Mammary epithelial cell (primary cell): ENCODE data around the gene ACSF3.

Source experiments
- CTCF ChIP-seq, 2 donors: IDR thresholded peaks in 1 of 2; conservative IDR thresholded peaks in 1 of 2; 2 replicates each; pipeline ENCODE4 v1.5.1; 2011 to 2012; ENCODE audit warnings: inconsistent platforms in 2 of 2, low read length in 2 of 2, mild to moderate bottlenecking in 2 of 2, control low read depth in 1 of 2, low read depth in 1 of 2; ENCODE audit not compliant: insufficient read depth in 1 of 2; ENCODE audit errors: extremely low read depth in 1 of 2
- EZH2 ChIP-seq: IDR thresholded peaks from 2 replicates; pipeline ENCODE4 v1.6.1; 2012; ENCODE audit warnings: low read length, inconsistent platforms, borderline replicate concordance

GRCh38 chr16:89062389-89063345, 31.0 kb upstream of the ACSF3 start:
- TF ChIP-seq CTCF (conservative IDR thresholded peaks at IDR 0.05 in 1 of 2, IDR thresholded peaks at IDR 0.05 in 1 of 2; ENCODE audit: extremely low read depth in 1 of 2, insufficient read depth in 1 of 2, low read depth in 1 of 2, low read length in 2 of 2) (no peak), EZH2 (no peak)
